Measurements from ENCODE around the gene CCND2.

CCND2 gene

DNA sequence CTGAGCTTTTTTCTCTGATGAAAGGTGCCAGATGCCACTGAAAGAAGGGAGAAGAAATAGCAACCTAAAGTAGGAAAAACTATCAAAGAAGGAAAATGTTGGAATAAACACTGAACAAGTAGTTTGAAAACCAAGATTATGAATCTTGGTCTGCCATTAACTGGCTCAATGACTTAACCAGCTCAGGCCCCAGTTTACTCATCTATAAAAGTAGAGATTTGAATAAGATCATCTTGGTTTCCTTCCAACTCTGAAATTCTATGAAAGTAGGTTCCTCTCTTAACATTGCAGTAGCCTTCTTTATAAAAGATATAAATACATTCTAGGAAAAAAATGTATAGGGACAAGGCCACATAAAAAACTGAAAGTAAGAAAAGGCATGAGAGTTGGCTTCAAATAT is 16.1 kb upstream of the CCND2 start:
- no peak for DNase-seq

GRCh38 chr12:4259099-4259498 is 14.5 kb upstream of the CCND2 start:
- DNase-seq = no peak

DNA sequence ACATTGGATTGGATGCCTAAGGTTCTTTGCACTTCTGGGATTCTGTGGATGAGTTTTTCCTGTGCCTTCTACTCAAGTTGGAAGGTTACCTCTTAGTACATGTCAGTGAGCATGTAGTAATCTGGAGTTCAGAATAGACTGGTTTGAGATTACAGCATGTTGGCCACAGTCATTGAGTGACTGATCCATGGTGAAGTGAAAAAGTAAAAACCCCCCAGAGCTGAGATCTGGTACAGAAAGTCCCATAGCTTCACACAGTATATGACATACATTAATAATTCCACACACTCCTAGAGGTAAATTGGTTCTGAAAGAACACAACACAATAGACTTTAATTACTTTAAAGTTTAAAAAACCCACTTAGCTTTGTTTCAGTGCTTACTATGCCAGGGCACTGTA is 11.9 kb upstream of the CCND2 start:
- DNase-seq = no peak

DNA sequence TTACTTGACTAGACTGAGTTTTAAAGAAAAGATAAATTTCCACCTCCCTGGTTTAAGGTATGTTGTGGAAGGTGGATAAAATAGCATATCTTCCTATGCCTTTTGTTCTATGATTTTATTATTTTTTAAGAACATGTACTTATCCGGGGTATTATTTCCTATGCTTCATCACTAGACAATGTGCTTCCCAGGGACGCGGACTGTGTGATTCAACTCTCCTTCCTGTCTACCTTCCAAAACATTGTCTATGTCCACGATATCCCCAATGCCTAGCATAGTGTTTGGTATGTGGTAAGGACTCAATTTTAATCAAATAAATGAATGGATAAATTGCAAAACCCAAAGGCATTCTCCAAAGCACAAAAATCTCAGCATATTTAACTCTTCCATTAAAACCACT is 8.3 kb upstream of the CCND2 start:
- no peak for DNase-seq

DNA sequence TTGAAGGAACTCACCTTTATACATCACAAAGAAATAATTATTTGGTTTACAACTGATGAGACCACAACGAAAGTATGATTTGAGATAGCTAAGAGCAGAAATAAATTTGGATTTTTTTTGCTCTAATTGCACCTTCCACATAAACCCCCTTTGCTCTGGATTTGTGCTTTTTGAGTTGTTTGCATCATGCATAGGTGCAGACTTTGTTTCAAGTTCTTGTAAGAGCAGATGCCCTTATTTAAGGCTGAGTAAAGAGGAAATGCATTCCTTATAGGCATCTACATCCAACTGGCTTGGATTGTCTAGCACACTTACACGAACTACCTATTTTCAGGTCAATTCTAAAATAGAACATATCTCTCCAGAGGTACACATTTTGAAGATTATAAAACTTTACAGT is 6.6 kb upstream of the CCND2 start:
- no peak for DNase-seq

DNA sequence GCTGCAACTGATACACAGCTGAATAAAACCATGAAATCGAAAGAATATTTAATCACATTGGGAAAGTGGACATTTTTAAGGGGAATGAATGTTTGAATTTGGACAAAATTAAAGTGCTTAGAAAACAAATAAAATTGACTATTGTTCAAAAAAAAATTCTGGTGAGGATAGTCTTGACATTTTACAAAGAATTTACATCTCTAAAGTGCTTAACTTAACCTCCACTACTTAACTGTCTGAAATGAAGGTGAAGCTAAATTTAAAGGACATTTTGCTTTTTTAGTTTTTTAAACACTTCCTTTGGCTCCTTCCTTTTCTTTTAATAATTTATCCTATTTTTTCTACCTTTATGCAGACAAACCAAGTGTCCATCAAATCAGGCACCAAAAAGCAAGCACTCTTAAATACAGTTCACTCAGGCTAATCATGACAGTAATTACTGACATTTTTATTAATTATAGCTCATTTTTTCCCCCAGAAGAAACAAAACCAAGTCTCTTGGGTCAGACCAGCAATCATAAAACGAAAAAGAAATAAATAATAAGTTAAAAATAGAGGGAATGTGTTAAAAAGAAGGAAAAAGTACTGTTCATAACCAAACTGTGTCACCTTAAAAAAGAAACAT is 5.7 kb upstream of the CCND2 start:
- DNase-seq = no peak

DNA sequence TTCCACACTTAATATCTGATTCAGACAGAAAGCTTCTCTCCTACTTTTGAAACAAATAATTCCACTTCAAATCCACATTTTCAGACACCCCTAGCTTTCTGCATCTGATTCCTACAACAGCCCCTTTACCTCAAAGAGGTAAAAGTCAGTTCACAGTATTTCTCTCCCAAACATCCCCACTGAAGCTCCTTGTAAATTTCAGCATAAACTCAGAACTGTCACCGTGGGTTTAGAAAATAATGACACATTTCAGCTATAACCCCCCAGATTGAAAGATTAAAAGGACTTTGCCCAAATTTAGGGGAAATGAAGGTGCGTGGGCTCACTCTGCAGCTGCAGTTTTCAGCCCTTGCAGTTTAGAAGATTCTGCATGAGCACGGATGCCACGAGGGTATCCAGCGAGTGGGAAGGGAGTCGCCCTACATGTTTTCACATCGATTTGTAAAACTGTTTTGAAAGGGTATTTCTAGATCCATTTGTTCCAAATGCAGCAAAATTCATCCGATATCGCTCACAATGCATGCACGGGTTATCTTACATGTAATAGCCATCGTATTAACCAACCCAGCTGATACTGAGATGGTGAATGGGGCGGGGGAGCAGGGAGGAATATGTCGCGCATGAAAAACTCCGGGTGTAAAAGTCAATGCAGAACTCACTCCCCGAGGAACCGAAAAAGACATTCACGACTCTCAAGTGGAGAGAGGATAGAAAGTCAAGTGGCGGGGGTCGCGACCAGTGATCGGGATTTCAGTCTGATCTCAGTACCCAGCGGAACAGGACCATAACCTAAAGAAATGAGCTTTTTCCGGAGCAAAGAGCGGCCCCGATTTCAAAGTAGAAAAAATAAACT is 5.0 kb upstream of the CCND2 start:
- no peak for DNase-seq

GRCh38 chr12:4269279-4269991 is 4.1 kb upstream of the CCND2 start:
- peak; percentile 23 for DNase-seq

GRCh38 chr12:4270016-4270830 is 3.3 kb upstream of the CCND2 start:
- no peak for DNase-seq

- no peak for DNase-seq
These were observed 2.5 kb upstream of the CCND2 start for GRCh38 chr12:4270831-4271716.

GRCh38 chr12:4271717-4272423 is 1.7 kb upstream of the CCND2 start:
- peak; percentile 66 for DNase-seq

DNA sequence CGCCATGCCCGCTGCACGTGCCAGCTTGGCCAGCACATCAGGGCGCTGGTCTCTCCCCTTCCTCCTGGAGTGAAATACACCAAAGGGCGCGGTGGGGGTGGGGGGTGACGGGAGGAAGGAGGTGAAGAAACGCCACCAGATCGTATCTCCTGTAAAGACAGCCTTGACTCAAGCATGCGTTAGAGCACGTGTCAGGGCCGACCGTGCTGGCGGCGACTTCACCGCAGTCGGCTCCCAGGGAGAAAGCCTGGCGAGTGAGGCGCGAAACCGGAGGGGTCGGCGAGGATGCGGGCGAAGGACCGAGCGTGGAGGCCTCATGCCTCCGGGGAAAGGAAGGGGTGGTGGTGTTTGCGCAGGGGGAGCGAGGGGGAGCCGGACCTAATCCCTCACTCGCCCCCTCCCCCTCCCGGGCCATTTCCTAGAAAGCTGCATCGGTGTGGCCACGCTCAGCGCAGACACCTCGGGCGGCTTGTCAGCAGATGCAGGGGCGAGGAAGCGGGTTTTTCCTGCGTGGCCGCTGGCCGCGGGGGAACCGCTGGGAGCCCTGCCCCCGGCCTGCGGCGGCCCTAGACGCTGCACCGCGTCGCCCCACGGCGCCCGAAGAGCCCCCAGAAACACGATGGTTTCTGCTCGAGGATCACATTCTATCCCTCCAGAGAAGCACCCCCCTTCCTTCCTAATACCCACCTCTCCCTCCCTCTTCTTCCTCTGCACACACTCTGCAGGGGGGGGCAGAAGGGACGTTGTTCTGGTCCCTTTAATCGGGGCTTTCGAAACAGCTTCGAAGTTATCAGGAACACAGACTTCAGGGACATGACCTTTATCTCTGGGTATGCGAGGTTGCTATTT is 914 bp upstream of the CCND2 start:
- DNase-seq = no peak

DNA sequence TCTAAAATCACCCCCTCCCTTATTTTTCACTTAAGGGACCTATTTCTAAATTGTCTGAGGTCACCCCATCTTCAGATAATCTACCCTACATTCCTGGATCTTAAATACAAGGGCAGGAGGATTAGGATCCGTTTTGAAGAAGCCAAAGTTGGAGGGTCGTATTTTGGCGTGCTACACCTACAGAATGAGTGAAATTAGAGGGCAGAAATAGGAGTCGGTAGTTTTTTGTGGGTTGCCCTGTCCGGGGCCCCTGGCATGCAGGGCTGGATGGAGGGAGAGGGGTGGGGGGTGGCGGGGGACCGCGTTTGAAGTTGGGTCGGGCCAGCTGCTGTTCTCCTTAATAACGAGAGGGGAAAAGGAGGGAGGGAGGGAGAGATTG is 300 bp upstream of the CCND2 start:
- DNase-seq = no peak

DNA sequence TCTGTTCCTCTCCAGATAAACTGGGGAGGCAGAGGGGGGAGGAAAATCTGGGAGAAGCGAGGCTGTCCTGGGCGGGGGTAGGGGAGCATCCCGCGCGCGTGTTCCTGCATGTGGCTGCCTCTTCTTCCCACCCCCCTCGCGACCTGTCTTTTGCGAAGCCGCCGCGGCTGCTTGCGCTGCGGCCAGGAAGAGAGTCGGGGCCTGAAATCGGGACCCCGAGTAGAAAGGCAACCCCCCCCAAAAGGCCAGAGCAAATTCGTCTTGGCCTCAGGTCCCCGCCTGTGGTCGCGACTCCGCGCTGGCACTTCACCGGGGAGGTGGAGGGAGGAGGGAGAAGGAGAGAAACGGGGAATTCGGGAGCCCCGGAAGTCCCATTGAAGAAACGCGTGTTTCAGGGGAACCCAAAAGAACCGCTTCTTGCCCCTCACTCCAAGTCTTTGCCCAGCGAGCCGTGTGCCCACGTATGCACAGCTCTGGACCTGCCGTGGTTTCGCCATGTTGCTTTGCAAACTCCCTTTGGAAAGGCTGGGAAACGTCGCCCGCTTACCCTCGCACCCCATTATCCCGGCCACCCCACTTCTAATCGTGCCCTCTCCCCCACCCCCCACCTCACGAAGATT is 944 bp downstream of the CCND2 start:
- no peak for DNase-seq

- no peak for DNase-seq
These were observed 1.7 kb downstream of the CCND2 start for GRCh38 chr12:4275016-4275869.

DNA sequence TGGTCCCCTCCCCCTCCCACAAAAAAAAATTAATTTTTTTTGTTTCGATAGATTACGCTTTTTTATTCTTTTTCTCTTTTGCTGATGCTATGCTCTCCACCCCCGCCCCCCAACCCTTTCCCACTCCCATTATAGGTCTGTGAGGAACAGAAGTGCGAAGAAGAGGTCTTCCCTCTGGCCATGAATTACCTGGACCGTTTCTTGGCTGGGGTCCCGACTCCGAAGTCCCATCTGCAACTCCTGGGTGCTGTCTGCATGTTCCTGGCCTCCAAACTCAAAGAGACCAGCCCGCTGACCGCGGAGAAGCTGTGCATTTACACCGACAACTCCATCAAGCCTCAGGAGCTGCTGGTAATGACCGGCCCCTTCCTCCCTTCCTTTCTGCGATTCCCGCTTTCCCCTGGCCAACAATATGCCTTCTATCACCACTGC is 2.3 kb downstream of the CCND2 start:
- DNase-seq = no peak

- DNase-seq = no peak
These were observed 3.1 kb downstream of the CCND2 start for GRCh38 chr12:4276524-4277204.

GRCh38 chr12:4277205-4277543 is 3.6 kb downstream of the CCND2 start:
- no peak for DNase-seq
